NCI-H1436 (cell line): ENCODE data around the gene ERVK3-1.
A peak's percentile ranks its signal among the peaks of the same experiment; 100 is the strongest.
"Not testable (repeated sequence)": the region's sequence is repeated elsewhere in the genome, so short reads cannot be mapped to it uniquely, and the experiment has no call there.

ENCODE experiments used
- DNase-seq: peaks from one replicate; lab custom pipeline; 2025; lab: John Stamatoyannopoulos, UW

The ERVK3-1 gene

GRCh38 chr19:58304748-58305064, 471 bp upstream of the ERVK3-1 start:
- no peak for DNase-seq

- DNase-seq, result no peak
Measured at GRCh38 chr19:58305932-58306323, 751 bp downstream of the ERVK3-1 start.

GRCh38 chr19:58307736-58308135, 2.6 kb downstream of the ERVK3-1 start:
- DNase-seq, result no peak

- DNase-seq, result not testable (repeated sequence)
Measured at GRCh38 chr19:58310685-58311084, 5.5 kb downstream of the ERVK3-1 start.

- DNase-seq, result no peak
Measured at GRCh38 chr19:58311345-58311865, 6.2 kb downstream of the ERVK3-1 start.

GRCh38 chr19:58315580-58315979, 10.4 kb downstream of the ERVK3-1 start:
- no peak for DNase-seq

- no peak for DNase-seq
Measured at GRCh38 chr19:58317476-58318072, 12.4 kb downstream of the ERVK3-1 start.

- DNase-seq, result no peak
Measured at GRCh38 chr19:58318297-58318696, 13.1 kb downstream of the ERVK3-1 start.

GRCh38 chr19:58319241-58319640, 14.1 kb downstream of the ERVK3-1 start:
- DNase-seq, result no peak

- DNase-seq, result no peak
Measured at GRCh38 chr19:58325311-58326022, 20.3 kb downstream of the ERVK3-1 start.

- no peak for DNase-seq
Measured at GRCh38 chr19:58326501-58326913, 21.3 kb downstream of the ERVK3-1 start.

GRCh38 chr19:58326914-58327726, 21.9 kb downstream of the ERVK3-1 start, which contains the start of gene ZSCAN22:
Gene ZSCAN22, plus strand, starts transcription at chr19:58326994. Its CDS starts 7,809 bp downstream, at chr19:58334803.
- DNase-seq, result peak; percentile 95

- no peak for DNase-seq
Measured at GRCh38 chr19:58328999-58329398, 23.8 kb downstream of the ERVK3-1 start.

GRCh38 chr19:58330458-58330857, 25.3 kb downstream of the ERVK3-1 start:
- DNase-seq, result no peak

GRCh38 chr19:58332697-58333096, 27.5 kb downstream of the ERVK3-1 start:
- no peak for DNase-seq

GRCh38 chr19:58334691-58335249, 29.6 kb downstream of the ERVK3-1 start:
- DNase-seq, result no peak

- no peak for DNase-seq
Measured at GRCh38 chr19:58335630-58336029, 30.5 kb downstream of the ERVK3-1 start.

- no peak for DNase-seq
Measured at GRCh38 chr19:58336216-58336615, 31.0 kb downstream of the ERVK3-1 start.

- DNase-seq, result no peak
Measured at GRCh38 chr19:58336820-58337219, 31.6 kb downstream of the ERVK3-1 start.

GRCh38 chr19:58338336-58338735, 33.2 kb downstream of the ERVK3-1 start:
- DNase-seq, result no peak

- no peak for DNase-seq
Measured at GRCh38 chr19:58338825-58339558, 33.8 kb downstream of the ERVK3-1 start.

- DNase-seq, result no peak
Measured at GRCh38 chr19:58345558-58345957, 40.4 kb downstream of the ERVK3-1 start.
